H1 (cell line): ENCODE data around the gene ELMO3. TPM values are rescaled to one million over a fixed set of nuclear protein-coding genes. Genes with fewer than 3 reads are reported as not detected.

Source experiments
- CTCF ChIA-PET: fragments of 300-600 bp; sonication (Branson Sonifier 250); formaldehyde crosslinking; loops from one replicate; lab custom pipeline; 2021; ENCODE audit not compliant: partially characterized antibody; lab: Charles Lee
- POLR2A ChIA-PET: fragments of 300-600 bp; sonication (Branson Sonifier 250); formaldehyde crosslinking; loops from one replicate; lab custom pipeline; 2021; ENCODE audit warnings: inconsistent platforms; ENCODE audit not compliant: partially characterized antibody; lab: Charles Lee
- DNase-seq, 2 experiments: peaks; one replicate each; pipeline versions ENCODE4 v3.0.0 to v3.0.0-alpha.2; 2010 to 2022; ENCODE audit warnings: low spot score in 2 of 2, low read depth in 1 of 2, mixed read lengths in 1 of 2
- FAIRE-seq: peaks from 2 replicates; lab custom pipeline; 2011; peaks lifted over from hg19 to GRCh38; lab: Jason Lieb, UNC
- H2AFZ ChIP-seq: 2 replicates; pipeline ENCODE4 v1.8.1; 2012; ENCODE audit warnings: low read length, inconsistent platforms
- H2AK5ac ChIP-seq: 2 replicates; pipeline ENCODE4 v1.6.1; 2013; ENCODE audit warnings: low read depth, low read length
- H2BK120ac ChIP-seq: replicated peaks from 2 replicates; pipeline ENCODE3; 2013; ENCODE audit warnings: low read depth, low read length, inconsistent platforms
- H2BK12ac ChIP-seq: 2 replicates; pipeline ENCODE4 v1.6.1; 2013; ENCODE audit warnings: low read depth, low read length
- H2BK15ac ChIP-seq: 2 replicates; pipeline ENCODE4 v1.6.1; 2013; ENCODE audit warnings: low read length
- H2BK20ac ChIP-seq: 2 replicates; pipeline ENCODE4 v1.6.1; 2013; ENCODE audit warnings: low read length
- H2BK5ac ChIP-seq: 2 replicates; pipeline ENCODE4 v1.6.1; 2013; ENCODE audit warnings: low read depth, low read length
- H3K14ac ChIP-seq: 2 replicates; pipeline ENCODE4 v1.6.1; 2013; ENCODE audit warnings: inconsistent platforms; ENCODE audit not compliant: insufficient read length
- H3K18ac ChIP-seq: 2 replicates; pipeline ENCODE4 v1.6.1; 2013; ENCODE audit warnings: low read length; ENCODE audit errors: extremely low read depth
- H3K23ac ChIP-seq: 2 replicates; pipeline ENCODE4 v1.6.1; 2013; ENCODE audit warnings: inconsistent platforms; ENCODE audit not compliant: insufficient read length
- H3K23me2 ChIP-seq: 2 replicates; pipeline ENCODE4 v1.6.1; 2013; ENCODE audit warnings: low read depth, low read length
- H3K27ac ChIP-seq: 2 replicates; pipeline ENCODE4 v1.6.1; 2011; ENCODE audit warnings: low read depth, low read length, inconsistent platforms
- H3K27me3 ChIP-seq, 4 experiments: replicated peaks in 1 of 4; 1 replicate in 1 of 4; 2 replicates in 3 of 4; pipeline versions ENCODE4 v1.6.1 to v1.8.1; 2011 to 2013; ENCODE audit warnings: low read length in 3 of 4, mild to moderate bottlenecking in 3 of 4, inconsistent platforms in 2 of 4, mixed read lengths in 2 of 4, moderate library complexity in 1 of 4; ENCODE audit not compliant: control insufficient read depth in 3 of 4, insufficient read depth in 3 of 4; ENCODE audit errors: extremely low read depth in 1 of 4
- H3K36me3 ChIP-seq, 4 experiments: 2 replicates each; pipeline versions ENCODE4 v1.6.1 to v1.8.1; 2011 to 2013; ENCODE audit warnings: mild to moderate bottlenecking in 4 of 4, low read length in 3 of 4, moderate library complexity in 2 of 4, control low read depth in 1 of 4, inconsistent platforms in 1 of 4; ENCODE audit not compliant: insufficient read depth in 4 of 4, control insufficient read depth in 2 of 4
- H3K4ac ChIP-seq: replicated peaks from 2 replicates; pipeline ENCODE3; 2013; ENCODE audit warnings: low read length, low read depth, mixed read lengths, inconsistent platforms; ENCODE audit not compliant: insufficient read length
- H3K4me1 ChIP-seq, 4 experiments: replicated peaks in 1 of 4; 1 replicate in 1 of 4; 2 replicates in 3 of 4; pipeline versions ENCODE4 v1.6.1 to v1.8.1; 2011 to 2013; ENCODE audit warnings: low read length in 3 of 4, inconsistent platforms in 2 of 4, mixed read lengths in 1 of 4; ENCODE audit not compliant: insufficient read depth in 4 of 4, control insufficient read depth in 3 of 4
- H3K4me2 ChIP-seq, 2 experiments: 2 replicates each; pipeline versions ENCODE4 v1.6.1 to v1.8.1; 2011 to 2013; ENCODE audit warnings: low read depth in 2 of 2, low read length in 2 of 2, control low read depth in 1 of 2, inconsistent platforms in 1 of 2, mild to moderate bottlenecking in 1 of 2; ENCODE audit not compliant: insufficient read depth in 1 of 2
- H3K4me3 ChIP-seq, 4 experiments: fragments of 200-600, 300-600 bp in 1 of 4; sonication (generic), shearing (Covaris generic), sonication (Bioruptor Twin) in 1 of 4; 2 replicates each; pipeline versions ENCODE4 v1.5.1 to v1.8.1; 2011 to 2016; ENCODE audit warnings: low read length in 4 of 4, low read depth in 3 of 4, control low read depth in 2 of 4, inconsistent platforms in 2 of 4, mild to moderate bottlenecking in 2 of 4, mixed read lengths in 1 of 4, moderate library complexity in 1 of 4; ENCODE audit not compliant: insufficient read depth in 2 of 4; ENCODE audit errors: extremely low read depth in 1 of 4
- H3K56ac ChIP-seq: replicated peaks from 2 replicates; pipeline ENCODE3; 2013; ENCODE audit warnings: low read depth, mild to moderate bottlenecking, mixed read lengths, low read length, inconsistent platforms; ENCODE audit not compliant: insufficient read length
- H3K79me1 ChIP-seq: 2 replicates; pipeline ENCODE4 v1.6.1; 2013; ENCODE audit warnings: low read depth, low read length, control low read depth
- H3K79me2 ChIP-seq, 2 experiments: 2 replicates each; pipeline versions ENCODE4 v1.6.1 to v1.8.1; 2012 to 2013; ENCODE audit warnings: low read length in 2 of 2, mild to moderate bottlenecking in 2 of 2, inconsistent platforms in 1 of 2; ENCODE audit not compliant: insufficient read depth in 2 of 2, control insufficient read depth in 1 of 2
- H3K9ac ChIP-seq, 4 experiments: replicated peaks in 1 of 4; 1 replicate in 1 of 4; 2 replicates in 3 of 4; pipeline versions ENCODE4 v1.6.1 to v1.8.1; 2011 to 2013; ENCODE audit warnings: low read depth in 3 of 4, low read length in 3 of 4, control low read depth in 2 of 4, mild to moderate bottlenecking in 2 of 4, moderate library complexity in 2 of 4, inconsistent platforms in 1 of 4; ENCODE audit errors: extremely low read depth in 1 of 4
- H3K9me3 ChIP-seq, 2 experiments: 2 replicates each; pipeline versions ENCODE4 v1.6.1 to v1.8.1; 2012 to 2013; ENCODE audit warnings: mild to moderate bottlenecking in 2 of 2, moderate library complexity in 2 of 2, control low read depth in 1 of 2, inconsistent platforms in 1 of 2, low read depth in 1 of 2, low read length in 1 of 2, mixed read lengths in 1 of 2; ENCODE audit not compliant: insufficient read depth in 2 of 2
- H4K20me1 ChIP-seq, 2 experiments: replicated peaks in 1 of 2; 2 replicates each; pipeline versions ENCODE3 to v1.8.1; 2011 to 2013; ENCODE audit warnings: inconsistent platforms in 2 of 2, low read length in 2 of 2, mild to moderate bottlenecking in 1 of 2; ENCODE audit not compliant: insufficient read depth in 2 of 2, control insufficient read depth in 1 of 2
- H4K5ac ChIP-seq: 2 replicates; pipeline ENCODE4 v1.6.1; 2013; ENCODE audit warnings: low read length, low read depth, mixed read lengths, inconsistent platforms; ENCODE audit not compliant: insufficient read length
- H4K8ac ChIP-seq: 2 replicates; pipeline ENCODE4 v1.8.0; 2013; ENCODE audit warnings: mild to moderate bottlenecking, moderate library complexity, low read length, inconsistent platforms; ENCODE audit not compliant: insufficient read depth; ENCODE audit errors: extremely low read depth
- H4K91ac ChIP-seq: replicated peaks from 2 replicates; pipeline ENCODE3; 2013; ENCODE audit warnings: low read length, mixed read lengths, inconsistent platforms; ENCODE audit not compliant: insufficient read length
- EZH2 ChIP-seq: fragments of 200-600 bp; sonication (generic); IDR thresholded peaks from 2 replicates; pipeline ENCODE4 v1.7.1; 2012; ENCODE audit warnings: low read depth, mild to moderate bottlenecking, moderate library complexity, low read length, inconsistent platforms; ENCODE audit not compliant: severe bottlenecking
- JUN ChIP-seq: IDR thresholded peaks from 2 replicates; pipeline ENCODE4 v1.6.1; 2011; ENCODE audit warnings: low read depth, mild to moderate bottlenecking, improper control_type of control experiment, low read length
- JUND ChIP-seq: IDR thresholded peaks from 2 replicates; pipeline ENCODE4 v1.6.1; 2011; ENCODE audit warnings: mild to moderate bottlenecking, improper control_type of control experiment, low read length
- KDM5A ChIP-seq: fragments of 200-600 bp; IDR thresholded peaks from 2 replicates; pipeline ENCODE4 v1.7.1; 2012; ENCODE audit warnings: mild to moderate bottlenecking, low read length, inconsistent platforms, mixed read lengths
- PHF8 ChIP-seq: fragments of 200-600 bp; sonication (generic); conservative IDR thresholded peaks from 2 replicates; pipeline ENCODE4 v1.7.1; 2012; ENCODE audit warnings: low read depth, mild to moderate bottlenecking, inconsistent platforms, low read length, moderate library complexity
- RXRA ChIP-seq: IDR thresholded peaks from 2 replicates; pipeline ENCODE4 v1.6.1; 2011; ENCODE audit warnings: low read depth, mild to moderate bottlenecking, low read length, moderate library complexity; ENCODE audit not compliant: insufficient read depth
- SRF ChIP-seq: IDR thresholded peaks from 2 replicates; pipeline ENCODE4 v1.6.1; 2011; ENCODE audit warnings: mild to moderate bottlenecking, low read depth, low read length, moderate library complexity
- TAF1 ChIP-seq: IDR thresholded peaks from 2 replicates; pipeline ENCODE4 v1.6.1; 2011; ENCODE audit warnings: mild to moderate bottlenecking, low read depth, low read length
- TCF12 ChIP-seq: IDR thresholded peaks from 2 replicates; pipeline ENCODE4 v1.6.1; 2011; ENCODE audit warnings: low read depth, mild to moderate bottlenecking, low read length
- WGBS, 2 experiments: shearing (Covaris generic) in 1 of 2; methylation state at CpG; one replicate each; pipeline versions ENCODE4 v1.1.6 to v1.1.7; 2013 to 2015; ENCODE audit warnings: low lambda C conversion rate in 2 of 2, mixed read lengths in 2 of 2, inconsistent platforms in 1 of 2, low coverage in 1 of 2, missing lambda C conversion rate in 1 of 2; ENCODE audit not compliant: insufficient replicate concordance in 2 of 2, insufficient coverage in 1 of 2, insufficient read length in 1 of 2; ENCODE audit errors: extremely low coverage in 1 of 2, missing lambda C conversion rate in 1 of 2; 5-methylcytosine and 5-hydroxymethylcytosine counted together
- polyA plus RNA-seq, 7 experiments: library from polyadenylated mRNA; depleted of rRNA in 3 of 7; stranded (reverse) in 5 of 7; unstranded in 2 of 7; fragments of >200 nt in 5 of 7; fragments of 200-250 nt in 2 of 7; gene quantifications; 1 replicate in 5 of 7; 2 replicates in 1 of 7; 4 replicates in 1 of 7; pipeline versions ENCODE4 v1.2.1 to v1.2.3, GENCODE V29; 2011 to 2013; ENCODE audit warnings: missing spikeins in 2 of 7, mixed read lengths in 2 of 7
- total RNA-seq: library from RNA; stranded (reverse); fragmentation: NEBNext Ultra II Directional; extraction: Animal tissue kit (Norgen Biotek cat#: 25700); gene quantifications from 2 replicates; pipeline ENCODE4 v1.2.1, GENCODE V29; 2021
- TF ChIP-seq, protein P1 (sequence below), 3 experiments: IDR thresholded peaks; 1 replicate in 2 of 3; 2 replicates in 1 of 3; pipeline versions ENCODE4 v1.5.1 to v1.6.1; 2011; ENCODE audit warnings: low read length in 3 of 3, mild to moderate bottlenecking in 3 of 3, inconsistent platforms in 2 of 3, low read depth in 1 of 3, moderate library complexity in 1 of 3; ENCODE audit not compliant: insufficient read depth in 1 of 3; ENCODE audit errors: control extremely low read depth in 1 of 3

The ELMO3 gene
- total and polyA plus RNA-seq, 2 of the 8 experiments (the other 6 are each of a cell fraction or from before 2014, with no cell fraction given): 9.6 to 10.9 TPM

GRCh38 chr16:67246756-67247191, 47.8 kb downstream of the ELMO3 start:
- FAIRE-seq (no peak), DNase-seq (peak; percentile 88 to 92)
- peak overlapping the region; percentile 67 to 87 (median 70) for H3K4me3 ChIP-seq
- peak overlapping the region; percentile 85 for H3K27ac ChIP-seq
- no peak overlapping the region for H3K14ac ChIP-seq
- H2BK12ac ChIP-seq: no peak overlapping the region
- no peak overlapping the region for H2AFZ ChIP-seq
- no peaks in the 10 kb centered on the region for H3K36me3 ChIP-seq
- no peaks in the 10 kb centered on the region for H4K20me1 ChIP-seq
- ChIA-PET POLR2A (interaction anchor here (1.0 to 6.8 kb wide), 16 partner anchors 12 to 179 kb away, joined by 3 to 111 read pairs (median 4); partner anchors contain the start of genes ELMO3 and TMEM208), CTCF (interaction anchor here (0.9 to 2.1 kb wide), 24 partner anchors 8 to 180 kb away, joined by 3 to 12 read pairs (median 5); partner anchors contain the start of genes B3GNT9, ELMO3, KCTD19 and LRRC36)
- H3K23ac ChIP-seq: no peak overlapping the region
- peaks cover 12% of the 10 kb centered on the region; the same call in 1 of the 2 replicates for H3K23me2 ChIP-seq
- peak overlapping the region; percentile 83; the same call in 1 of the 2 replicates for H2BK5ac ChIP-seq
- H3K4me1 ChIP-seq: peaks cover 9 to 30% (median 13%) of the 10 kb centered on the region in 4 experiments
- H3K4me2 ChIP-seq: peak overlapping the region; percentile 92 to 95
- H4K5ac ChIP-seq: no peak overlapping the region
- WGBS, 2 experiments: 0% methylated on average over 9 of the region's 26 CpGs; no CpG with 5 or more reads in 1 of the 2 experiments
- peak overlapping the region; percentile 83 for H3K18ac ChIP-seq
- H3K56ac ChIP-seq: peak overlapping the region; percentile 64
- H3K27me3 ChIP-seq: peaks cover 0 to 21% (median 13%) of the 10 kb centered on the region in 4 experiments; a peak in 5 of 7 replicates
- peak overlapping the region; percentile 87 for H4K8ac ChIP-seq
- peak overlapping the region in 3 of 4 experiments; percentile 35 to 66 (median 65); a peak in 5 of 7 replicates for H3K9ac ChIP-seq
- no peak overlapping the region for H2BK120ac ChIP-seq
- H4K91ac ChIP-seq: peak overlapping the region; percentile 57
- no peak overlapping the region for H3K4ac ChIP-seq
- no peak overlapping the region for H2AK5ac ChIP-seq
- H2BK20ac ChIP-seq: no peak overlapping the region
- H3K79me2 ChIP-seq: peaks cover 0 to 21% of the 10 kb centered on the region in 2 experiments; a peak in 2 of 4 replicates
- no peaks in the 10 kb centered on the region for H3K9me3 ChIP-seq
- no peak overlapping the region for H2BK15ac ChIP-seq
- H3K79me1 ChIP-seq: peaks cover 11% of the 10 kb centered on the region
- TF ChIP-seq JUND (no peak), TAF1 (no peak; the same call in none of the 2 replicates), EZH2 (no peak), JUN (no peak), PHF8 (0 out of 2 replicates have a peak, but pooled peaks have one; percentile 31), SRF (no peak), TCF12 (no peak), KDM5A (no peak), RXRA (no peak)
- TF ChIP-seq, protein P1, sequence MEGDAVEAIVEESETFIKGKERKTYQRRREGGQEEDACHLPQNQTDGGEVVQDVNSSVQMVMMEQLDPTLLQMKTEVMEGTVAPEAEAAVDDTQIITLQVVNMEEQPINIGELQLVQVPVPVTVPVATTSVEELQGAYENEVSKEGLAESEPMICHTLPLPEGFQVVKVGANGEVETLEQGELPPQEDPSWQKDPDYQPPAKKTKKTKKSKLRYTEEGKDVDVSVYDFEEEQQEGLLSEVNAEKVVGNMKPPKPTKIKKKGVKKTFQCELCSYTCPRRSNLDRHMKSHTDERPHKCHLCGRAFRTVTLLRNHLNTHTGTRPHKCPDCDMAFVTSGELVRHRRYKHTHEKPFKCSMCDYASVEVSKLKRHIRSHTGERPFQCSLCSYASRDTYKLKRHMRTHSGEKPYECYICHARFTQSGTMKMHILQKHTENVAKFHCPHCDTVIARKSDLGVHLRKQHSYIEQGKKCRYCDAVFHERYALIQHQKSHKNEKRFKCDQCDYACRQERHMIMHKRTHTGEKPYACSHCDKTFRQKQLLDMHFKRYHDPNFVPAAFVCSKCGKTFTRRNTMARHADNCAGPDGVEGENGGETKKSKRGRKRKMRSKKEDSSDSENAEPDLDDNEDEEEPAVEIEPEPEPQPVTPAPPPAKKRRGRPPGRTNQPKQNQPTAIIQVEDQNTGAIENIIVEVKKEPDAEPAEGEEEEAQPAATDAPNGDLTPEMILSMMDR (IDR thresholded peaks at IDR 0.05; ENCODE audit: control extremely low read depth in 1 of 3, insufficient read depth in 1 of 3, low read depth in 1 of 3, low read length in 3 of 3): peak; percentile 30 to 49 (median 43)
